ENCODE data around the gene HGF.

DNA sequence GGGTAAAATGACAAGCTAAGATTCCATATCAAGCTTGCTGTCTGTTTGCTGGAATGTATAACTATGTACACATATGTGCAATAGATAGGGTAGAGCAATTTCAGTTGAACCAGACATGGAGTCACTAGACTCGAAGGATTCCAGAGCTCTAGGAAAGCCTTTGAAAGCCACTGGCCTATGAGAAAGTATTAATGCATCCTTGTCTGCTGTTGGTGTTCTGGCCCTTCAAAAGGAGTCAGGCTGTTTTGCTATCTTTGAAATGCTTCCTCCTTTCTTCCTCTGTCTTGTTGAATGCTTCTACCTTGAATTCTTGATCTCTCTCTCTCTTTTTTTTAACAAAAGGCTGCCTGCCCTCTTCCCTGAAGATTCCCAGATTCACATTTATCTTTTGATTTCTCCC is 20.8 kb upstream of the HGF start:
- TF ChIP-seq, protein P1, sequence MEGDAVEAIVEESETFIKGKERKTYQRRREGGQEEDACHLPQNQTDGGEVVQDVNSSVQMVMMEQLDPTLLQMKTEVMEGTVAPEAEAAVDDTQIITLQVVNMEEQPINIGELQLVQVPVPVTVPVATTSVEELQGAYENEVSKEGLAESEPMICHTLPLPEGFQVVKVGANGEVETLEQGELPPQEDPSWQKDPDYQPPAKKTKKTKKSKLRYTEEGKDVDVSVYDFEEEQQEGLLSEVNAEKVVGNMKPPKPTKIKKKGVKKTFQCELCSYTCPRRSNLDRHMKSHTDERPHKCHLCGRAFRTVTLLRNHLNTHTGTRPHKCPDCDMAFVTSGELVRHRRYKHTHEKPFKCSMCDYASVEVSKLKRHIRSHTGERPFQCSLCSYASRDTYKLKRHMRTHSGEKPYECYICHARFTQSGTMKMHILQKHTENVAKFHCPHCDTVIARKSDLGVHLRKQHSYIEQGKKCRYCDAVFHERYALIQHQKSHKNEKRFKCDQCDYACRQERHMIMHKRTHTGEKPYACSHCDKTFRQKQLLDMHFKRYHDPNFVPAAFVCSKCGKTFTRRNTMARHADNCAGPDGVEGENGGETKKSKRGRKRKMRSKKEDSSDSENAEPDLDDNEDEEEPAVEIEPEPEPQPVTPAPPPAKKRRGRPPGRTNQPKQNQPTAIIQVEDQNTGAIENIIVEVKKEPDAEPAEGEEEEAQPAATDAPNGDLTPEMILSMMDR (IDR thresholded peaks at IDR 0.05; ENCODE audit: poor library complexity), result no peak
- no peak for TF ChIP-seq EZH2 (IDR thresholded peaks at IDR 0.05; ENCODE audit: borderline replicate concordance)
- no peak for TF ChIP-seq EZH2phosphoT487 (IDR thresholded peaks at IDR 0.05; ENCODE audit: low read depth, severe bottlenecking, unreplicated experiment)

Measured in hepatocyte (in vitro differentiated cells).